HG02973 (cell line): ENCODE measurements around the gene DNAL4.

Source experiments
- ATAC-seq: cut with Tn5 transposase; IDR thresholded peaks from one replicate; pipeline ENCODE4 v1.9.1; 2021; ENCODE audit warnings: moderate library complexity; ENCODE audit not compliant: unreplicated experiment

The DNAL4 gene

DNA sequence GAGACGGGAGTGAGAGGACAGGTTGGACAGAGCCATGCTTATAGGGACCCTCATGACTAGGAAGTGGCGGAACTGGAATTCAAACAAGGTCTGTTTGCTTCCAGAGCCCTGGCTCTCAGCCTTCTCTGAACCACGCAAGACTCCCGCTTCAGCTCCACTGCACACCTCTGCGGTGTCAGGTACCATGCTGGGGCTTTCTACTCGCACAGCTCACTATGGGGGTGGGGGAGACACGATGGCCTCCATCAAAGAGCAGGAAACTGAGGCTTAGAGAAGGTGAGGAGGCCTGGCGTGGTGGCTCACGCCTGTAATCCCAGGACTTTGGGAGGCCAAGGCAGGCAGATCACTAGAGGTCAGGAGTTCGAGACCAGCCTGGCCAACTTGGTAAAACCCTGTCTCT, 52.4 kb downstream of the DNAL4 start:
- ATAC-seq: no peak

DNA sequence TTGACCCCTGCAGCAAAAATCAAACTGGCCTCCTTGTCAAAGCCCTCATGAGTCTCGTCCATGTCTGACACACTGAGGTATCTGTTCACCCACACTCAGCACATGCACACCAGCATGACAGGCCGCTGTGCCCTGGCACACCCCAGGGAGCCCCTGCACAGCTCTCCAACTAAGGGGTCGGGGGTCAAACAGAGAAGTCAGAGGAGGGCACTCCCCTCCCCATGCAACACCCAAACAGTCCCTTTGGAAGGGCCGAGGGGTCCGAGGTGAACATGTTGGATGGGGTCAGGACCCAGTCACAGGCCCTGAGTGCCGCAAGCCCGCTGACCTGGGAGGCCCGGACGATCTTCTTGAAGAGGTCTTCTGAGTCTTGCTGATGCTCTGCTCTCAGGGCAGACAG, 52.8 kb downstream of the DNAL4 start:
- no peak for ATAC-seq

- ATAC-seq: no peak
Observed at GRCh38 chr22:38740754-38741153, 53.2 kb downstream of the DNAL4 start.

GRCh38 chr22:38740116-38740723, 53.7 kb downstream of the DNAL4 start:
- ATAC-seq: no peak

DNA sequence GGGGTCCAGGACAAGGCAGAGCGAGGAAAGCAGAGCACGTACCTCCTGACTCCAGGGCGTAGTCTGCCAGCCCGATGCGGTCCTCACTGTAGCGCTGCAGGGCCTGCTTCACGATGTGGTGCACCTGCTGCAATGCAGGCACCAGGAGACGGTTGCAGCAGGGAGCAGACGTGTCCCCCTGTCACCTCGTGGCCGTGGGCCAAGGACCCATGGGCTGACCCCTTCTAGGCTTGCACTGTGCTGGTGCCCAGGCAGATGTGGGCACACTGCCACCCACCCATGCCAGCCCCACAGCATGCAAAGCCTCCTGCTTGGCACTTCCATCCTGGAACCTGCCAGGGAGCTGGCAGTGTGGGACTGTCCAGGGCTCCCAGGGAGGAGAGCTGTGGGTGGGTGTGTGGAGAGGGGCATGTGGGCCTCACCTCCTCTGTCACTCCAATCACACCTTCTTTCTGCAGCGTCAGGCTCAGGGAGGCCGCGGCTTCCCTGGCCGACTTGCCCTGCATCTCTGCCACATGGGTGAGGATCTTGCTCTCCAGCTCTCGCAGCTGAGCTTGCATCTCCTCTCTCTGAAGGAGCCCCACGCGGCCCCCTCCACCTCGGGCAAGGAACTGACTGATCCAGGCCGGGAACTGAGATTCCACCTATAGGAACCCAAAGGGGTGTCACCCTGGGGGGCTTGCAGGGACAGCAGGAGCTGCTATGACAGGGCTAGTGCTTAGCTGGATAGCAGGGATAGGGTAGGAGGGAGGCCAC, 54.5 kb downstream of the DNAL4 start:
- no peak for ATAC-seq

- no peak for ATAC-seq
Observed at GRCh38 chr22:38738475-38739070, 55.4 kb downstream of the DNAL4 start.

DNA sequence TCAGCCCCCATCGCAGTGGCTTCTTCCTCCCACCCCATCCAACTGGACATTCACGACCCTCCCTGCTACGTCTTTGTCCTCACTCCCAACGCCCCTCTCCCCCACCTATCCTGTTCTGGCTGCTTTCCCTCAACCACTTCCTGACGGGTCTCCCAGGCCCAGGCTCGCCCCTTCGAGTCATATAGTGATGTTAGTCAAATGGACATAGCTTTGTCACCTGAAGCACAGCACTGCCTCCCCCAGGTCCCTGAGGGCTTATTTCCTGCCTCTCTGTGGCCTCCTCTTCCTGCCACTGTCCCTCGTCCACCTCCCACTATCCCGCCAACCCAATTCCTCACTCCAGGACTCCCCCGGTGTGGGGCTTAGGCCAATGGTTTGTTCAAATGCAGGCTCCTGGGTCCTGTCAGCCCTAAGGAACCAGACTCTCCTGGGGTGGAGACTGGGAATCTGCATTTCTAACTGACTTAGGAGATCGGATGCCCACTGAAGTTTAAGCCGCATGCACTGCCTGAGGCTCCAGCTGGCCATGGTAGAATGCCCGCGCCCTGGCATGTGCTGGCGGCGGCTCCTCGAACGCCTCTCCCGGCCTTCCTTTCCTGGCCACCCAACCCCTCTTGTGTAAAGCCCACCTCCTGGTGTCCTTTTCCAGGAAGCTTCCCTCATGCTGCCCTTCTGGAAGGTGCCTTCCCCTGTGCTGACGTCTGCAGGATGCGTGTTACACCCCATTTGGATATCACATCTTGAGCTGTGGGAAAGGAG, 56.5 kb downstream of the DNAL4 start:
- ATAC-seq: no peak

DNA sequence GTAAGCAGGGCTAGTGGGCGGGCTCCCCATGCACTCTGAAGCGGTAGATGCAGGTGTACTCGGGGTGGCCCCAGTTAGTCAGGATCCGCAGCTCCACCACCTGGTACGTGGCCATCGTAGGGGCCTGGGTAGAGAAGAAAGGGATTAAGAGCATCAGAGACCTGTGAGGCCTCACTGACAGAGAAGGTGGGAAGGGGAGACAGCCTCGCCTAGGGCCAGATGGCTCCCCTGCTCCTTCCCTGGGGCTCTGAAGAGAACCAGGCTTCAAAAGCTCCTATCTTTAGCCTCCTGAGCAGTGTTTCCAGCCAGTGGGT, 57.7 kb downstream of the DNAL4 start:
- ATAC-seq: no peak

GRCh38 chr22:38735465-38736256, 58.3 kb downstream of the DNAL4 start:
- ATAC-seq: no peak

- ATAC-seq: no peak
Observed at GRCh38 chr22:38735126-38735464, 58.8 kb downstream of the DNAL4 start.

GRCh38 chr22:38734421-38735100, 59.4 kb downstream of the DNAL4 start:
- ATAC-seq: no peak

DNA sequence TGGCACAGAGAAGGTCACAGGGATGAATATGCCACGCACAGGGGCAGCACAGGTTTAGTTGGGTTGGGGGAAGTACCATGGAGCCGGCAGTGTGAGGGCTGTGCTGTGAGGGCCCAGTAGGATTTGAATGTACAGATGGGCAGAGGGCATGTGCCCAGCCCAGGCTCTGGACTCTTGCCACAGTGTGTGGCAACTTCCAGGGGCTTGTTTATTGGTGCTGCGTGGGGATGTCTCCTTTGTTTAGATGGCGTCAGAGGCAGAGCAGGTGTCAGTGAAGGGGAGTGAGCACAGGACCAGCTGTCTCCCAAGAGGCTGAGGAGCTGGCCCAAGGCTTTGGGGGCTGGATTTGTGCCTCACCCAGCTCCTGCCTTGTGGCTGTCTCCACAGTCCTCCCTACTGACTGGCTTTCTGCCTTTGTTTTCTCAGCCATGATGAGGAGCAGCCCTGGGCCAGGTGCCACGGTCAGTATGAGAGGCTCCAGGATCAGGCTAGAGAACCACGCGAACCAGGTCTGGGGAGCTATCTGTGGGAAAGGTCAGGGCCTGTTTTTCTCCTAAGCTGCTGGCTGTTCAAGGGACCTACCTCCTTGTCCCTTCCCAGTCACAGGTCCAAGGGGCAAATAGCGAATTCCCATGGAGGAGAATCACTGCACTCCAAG, 60.1 kb downstream of the DNAL4 start:
- no peak for ATAC-seq

- no peak for ATAC-seq
Observed at GRCh38 chr22:38733329-38733723, 60.6 kb downstream of the DNAL4 start.

DNA sequence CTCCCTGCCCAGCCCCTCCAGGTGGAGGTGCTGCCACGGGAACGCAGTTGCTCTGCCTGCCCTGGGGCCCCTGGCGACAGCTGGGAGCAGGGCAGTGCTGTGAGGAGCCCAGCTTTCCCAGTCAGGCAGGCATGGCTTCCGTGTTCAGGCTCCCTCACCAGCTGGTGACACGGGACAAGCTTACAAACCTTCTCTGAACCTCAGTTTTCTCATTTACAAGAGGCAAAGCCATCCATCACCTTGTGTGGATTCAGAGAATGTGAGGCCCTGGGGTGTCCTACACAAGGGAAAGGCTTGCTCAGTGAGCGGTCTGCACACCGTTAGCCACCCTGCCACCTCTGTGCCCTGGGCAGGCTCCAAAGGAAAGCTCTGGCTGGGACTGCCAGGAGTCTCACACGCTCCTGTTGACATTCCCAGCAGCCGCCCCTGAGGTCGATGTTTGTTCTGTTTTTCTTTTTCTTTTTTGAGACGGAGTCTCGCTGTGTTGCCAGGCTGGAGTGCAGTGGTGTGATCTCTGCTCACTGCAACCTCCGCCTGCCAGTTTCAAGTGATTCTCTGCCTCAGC, 61.6 kb downstream of the DNAL4 start:
- no peak for ATAC-seq

GRCh38 chr22:38731703-38732161, 62.2 kb downstream of the DNAL4 start:
- ATAC-seq: no peak

DNA sequence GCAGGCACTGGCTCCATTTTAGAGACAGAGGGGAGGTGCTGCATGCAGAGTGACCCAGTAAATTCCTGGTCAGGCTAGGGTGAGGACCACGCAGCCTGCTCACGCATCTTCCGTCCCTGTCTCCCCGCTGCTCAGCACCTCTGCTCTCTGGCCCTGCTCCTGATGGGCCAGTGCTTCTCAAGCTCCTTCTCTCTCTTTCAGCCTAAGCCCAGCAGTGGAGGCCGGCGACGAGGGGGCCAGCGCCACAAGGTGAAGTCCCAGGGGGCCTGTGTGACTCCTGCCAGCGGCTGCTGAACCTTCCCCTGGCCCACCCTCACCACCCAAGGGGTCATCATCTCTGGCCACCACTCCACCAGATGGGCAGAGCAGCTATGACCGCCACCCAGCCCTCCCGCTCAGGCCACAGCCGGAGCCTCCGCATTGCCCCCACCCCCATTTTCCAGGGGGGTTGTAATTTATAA, 63.5 kb downstream of the DNAL4 start:
- no peak for ATAC-seq

DNA sequence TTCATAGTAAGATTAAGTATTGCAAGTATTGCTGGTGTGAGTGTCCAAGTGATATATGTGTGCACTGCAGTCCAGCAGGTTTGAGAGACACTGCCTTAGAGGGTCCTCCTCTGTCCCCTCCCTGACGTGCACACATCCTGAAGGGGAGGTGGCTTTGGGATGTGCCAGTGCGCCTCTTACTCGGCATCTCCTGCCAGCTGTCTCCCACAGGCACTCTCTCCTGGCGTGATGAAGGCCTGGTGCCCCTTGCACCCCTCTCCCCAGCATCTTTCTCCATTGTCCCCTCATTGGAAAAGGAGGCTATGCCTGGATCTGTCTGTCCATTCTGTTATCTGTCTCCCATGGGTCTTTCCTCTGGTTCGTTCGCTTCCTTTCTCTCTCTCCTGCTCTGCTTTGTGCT, 64.0 kb downstream of the DNAL4 start:
- ATAC-seq: no peak

DNA sequence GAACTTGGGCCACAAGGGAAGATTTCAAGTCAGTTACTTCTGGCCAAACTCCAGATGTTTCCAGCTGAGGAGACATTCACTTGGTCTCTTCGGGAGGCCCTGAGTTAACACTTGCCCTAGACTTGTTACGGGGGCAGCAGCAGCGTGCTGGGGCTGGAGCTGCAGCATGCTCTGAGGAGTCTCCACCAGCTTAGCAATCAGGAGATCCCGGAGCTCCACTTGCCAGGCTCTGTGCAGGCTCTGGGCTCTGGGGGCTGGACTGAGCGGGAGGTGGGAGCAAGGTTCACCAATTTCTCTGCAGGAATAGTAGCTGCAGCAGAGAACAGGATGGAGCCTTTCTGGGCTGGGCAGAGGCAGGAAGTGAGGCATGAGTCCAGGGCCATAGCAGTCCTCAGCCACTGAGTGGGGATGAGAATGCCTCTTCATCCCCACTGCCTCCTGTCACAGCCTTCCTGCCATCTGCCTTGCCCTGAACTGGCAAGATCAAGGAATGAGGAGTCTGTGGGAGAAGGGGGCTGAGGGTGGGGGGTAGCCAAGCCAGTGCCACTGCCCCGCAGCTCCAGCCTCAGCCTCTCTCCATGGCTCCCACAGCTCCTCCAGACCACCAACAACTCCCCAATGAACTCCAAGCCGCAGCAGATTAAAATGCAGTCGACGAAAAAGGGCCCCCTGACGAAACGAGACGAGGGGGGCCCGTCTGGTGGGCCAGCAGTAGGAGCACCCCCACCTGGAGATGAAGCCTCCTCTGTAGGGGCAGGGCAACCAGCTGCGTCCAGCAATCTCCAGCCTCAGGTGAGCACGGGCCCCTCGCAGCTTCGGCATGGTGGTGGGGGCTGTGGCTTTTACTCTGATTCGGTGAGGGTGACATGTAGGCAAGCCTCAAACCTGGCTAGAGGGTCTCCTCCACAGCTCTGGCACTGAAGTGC, 64.8 kb downstream of the DNAL4 start:
- ATAC-seq: no peak
